ENCODE results near the gene NDUFB10.

- TF ChIP-seq ELF4 (IDR thresholded peaks at IDR 0.05) (no peak), SP1 (IDR thresholded peaks at IDR 0.05) (no peak), HDGF (IDR thresholded peaks at IDR 0.05; ENCODE audit: borderline replicate concordance) (peak; percentile 90; the same call in 1 of the 2 replicates), L3MBTL2 (conservative IDR thresholded peaks at IDR 0.05) (peak; percentile 95), PKNOX1 (IDR thresholded peaks at IDR 0.05) (no peak), SUZ12 (IDR thresholded peaks at IDR 0.05) (no peak), FOXM1 (IDR thresholded peaks at IDR 0.05; ENCODE audit: borderline replicate concordance) (0 out of 2 replicates have a peak, but pooled peaks have one; percentile 31), NFRKB (IDR thresholded peaks at IDR 0.05) (no peak), BHLHE40 (IDR thresholded peaks at IDR 0.05; ENCODE audit: borderline replicate concordance) (no peak), CTBP1 (IDR thresholded peaks at IDR 0.05; ENCODE audit: borderline replicate concordance) (no peak), FOXA1 (IDR thresholded peaks at IDR 0.05) (no peak), ARNT (IDR thresholded peaks at IDR 0.05) (no peak), TARDBP (IDR thresholded peaks at IDR 0.05) (no peak)
Measured at GRCh38 chr16:1942810-1943726, 16.3 kb upstream of the NDUFB10 start, which contains the start of gene MSRB1.

All from HEK293T (cell line).